ENCODE results near the gene RRH.

The RRH gene

GRCh38 chr4:109890076-109890475, 62.3 kb downstream of the RRH start:
- no peak for DNase-seq
